Measurements from ENCODE around the gene DCAF4.

DCAF4 gene

GRCh38 chr14:72898448-72898847 lies 27.8 kb upstream of the DCAF4 start:
- no peak for DNase-seq

DNA sequence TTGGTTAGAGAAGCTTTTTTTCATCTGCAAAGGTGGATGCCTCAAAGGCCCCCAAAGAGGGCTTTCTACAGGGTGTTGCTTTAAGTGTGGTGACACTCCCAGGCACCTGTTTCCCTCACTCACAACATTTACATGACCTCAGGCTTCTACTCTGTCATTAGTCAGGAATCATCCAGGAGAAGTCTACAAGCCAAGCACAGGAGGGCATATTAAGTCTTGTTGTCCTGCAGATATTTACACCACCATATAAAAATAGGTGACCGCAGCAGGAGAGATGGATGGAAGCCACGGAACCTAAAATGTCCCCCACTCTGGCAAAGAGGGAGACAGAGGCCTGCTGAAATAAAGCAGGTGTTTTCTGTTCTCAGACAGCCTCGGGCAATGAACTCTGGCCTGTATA lies 24.9 kb upstream of the DCAF4 start:
- no peak for DNase-seq

DNA sequence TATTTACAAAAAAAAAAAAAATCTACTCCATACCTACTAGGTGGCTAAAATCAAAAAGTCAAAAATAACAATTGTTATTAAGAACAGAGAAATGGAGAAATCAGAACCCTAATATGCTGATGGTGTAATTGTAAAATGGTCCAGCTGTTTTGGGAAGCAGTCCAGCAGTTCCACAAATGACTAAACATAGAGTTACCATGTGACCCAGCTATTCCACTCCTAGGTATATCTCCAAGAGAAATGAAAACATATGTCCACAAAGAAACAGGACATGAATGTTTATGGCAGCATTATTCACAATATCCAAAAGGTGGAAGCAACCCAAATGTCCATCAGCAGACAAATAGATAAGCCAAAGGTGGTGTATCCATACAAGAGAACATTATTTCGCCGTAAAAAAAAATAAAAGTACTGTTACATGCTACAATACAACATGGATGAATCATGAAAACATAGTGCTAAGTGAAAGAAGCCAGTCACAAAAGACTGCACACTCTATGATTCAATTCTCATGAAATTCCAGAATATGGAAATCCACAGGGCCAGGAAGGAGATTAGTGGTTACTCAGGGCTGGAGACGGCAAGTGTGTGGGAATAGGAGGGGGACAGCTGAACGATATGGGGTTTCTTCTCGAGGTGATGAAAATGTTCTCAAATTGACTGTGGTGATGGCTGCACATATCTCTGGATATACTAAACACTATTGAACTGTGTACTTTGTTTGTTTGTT lies 23.3 kb upstream of the DCAF4 start:
- no peak for DNase-seq

GRCh38 chr14:72903716-72904115 lies 22.5 kb upstream of the DCAF4 start:
- DNase-seq = no peak

DNA sequence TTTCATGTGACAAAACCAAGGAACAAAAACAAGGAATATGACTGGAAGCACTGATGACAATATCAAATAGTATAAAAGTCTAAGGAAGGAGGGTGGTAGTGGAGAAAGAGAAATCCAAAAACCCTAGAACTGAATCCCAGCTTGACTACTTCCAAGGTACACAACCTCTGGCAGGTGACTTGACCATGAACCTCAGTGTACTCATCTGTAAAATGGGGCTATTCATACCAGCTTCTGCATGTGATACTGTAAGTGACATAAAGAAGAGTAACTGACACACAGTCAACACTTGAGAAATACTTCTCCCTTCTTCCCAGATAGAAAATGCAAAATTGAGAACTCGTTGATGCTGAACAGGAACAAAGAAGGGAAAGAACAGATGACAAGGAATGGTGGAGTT lies 22.0 kb upstream of the DCAF4 start:
- no peak for DNase-seq

DNA sequence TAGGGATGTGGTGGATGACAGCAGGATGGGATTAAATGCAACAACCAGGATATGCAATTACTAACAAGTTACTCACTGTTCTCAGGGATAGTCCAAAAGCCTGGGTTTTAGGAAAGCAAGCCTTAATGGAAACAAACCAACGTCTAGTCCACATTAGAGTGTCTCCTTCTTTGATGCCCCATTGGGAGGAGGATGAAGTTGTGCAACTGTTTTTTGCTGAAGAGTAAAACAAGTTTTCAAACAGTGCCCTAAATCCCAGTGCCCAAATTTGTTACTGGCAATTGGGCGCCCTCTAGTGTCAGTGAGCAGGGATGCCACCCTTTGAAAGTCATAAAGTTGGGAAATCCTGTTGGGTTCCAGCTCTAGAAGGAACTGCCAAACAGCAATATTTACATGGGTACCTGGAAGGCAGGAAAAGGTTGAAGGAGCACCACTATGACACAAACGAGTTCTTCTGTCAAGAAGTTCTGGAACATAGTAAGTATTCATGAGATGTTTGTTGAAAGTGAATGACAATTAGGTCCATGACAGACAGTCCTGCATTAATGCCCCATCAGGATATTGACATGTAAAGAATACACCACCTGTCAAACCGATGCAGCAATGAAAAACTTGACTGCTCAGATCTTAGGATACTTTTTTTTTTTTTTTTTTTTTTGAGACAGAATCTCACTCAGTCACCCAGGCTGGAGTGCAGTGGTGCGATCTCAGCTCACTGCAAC lies 21.3 kb upstream of the DCAF4 start:
- DNase-seq = peak; percentile 53

DNA sequence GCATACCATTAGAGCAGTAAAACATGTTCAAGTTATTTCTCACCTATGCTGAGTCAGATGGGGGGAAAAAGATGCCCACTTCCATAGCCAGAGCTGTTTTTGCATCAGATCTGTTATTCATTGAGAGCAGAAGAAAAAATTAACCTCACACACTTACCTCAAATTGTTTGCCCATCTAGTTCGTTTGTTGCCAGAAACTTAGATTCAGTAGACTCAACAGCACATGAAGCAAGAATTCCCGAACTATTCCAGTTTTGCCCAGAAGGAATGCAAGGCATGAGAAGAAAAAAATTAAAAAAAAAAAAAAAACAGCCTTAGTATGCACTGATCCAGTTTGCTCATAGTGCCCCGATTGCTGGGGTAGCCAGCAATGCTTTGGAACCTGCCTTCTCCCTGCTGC lies 19.9 kb upstream of the DCAF4 start:
- DNase-seq = no peak

DNA sequence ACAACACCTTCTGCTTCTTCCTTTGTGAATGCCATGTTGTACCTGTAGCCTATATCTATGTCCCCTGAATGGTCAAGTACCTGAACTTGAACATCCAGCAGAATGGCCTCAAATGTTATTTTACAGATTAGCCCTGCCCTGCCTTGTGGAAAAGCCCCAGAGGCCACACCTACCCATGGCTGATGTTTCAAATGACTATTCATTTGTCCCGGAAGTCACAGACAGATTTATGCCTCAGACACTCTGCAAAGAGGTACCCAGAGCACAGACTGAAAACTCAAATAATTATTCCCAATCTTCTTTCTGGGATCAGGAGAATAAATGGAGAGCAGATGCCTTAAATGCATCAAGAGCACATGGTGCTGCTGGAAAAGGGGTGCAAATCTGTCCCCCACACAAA lies 19.4 kb upstream of the DCAF4 start:
- no peak for DNase-seq

- no peak for DNase-seq
Observed at GRCh38 chr14:72907886-72908285, 18.4 kb upstream of the DCAF4 start.

- no peak for DNase-seq
Observed at GRCh38 chr14:72909163-72909562, 17.1 kb upstream of the DCAF4 start.

GRCh38 chr14:72913809-72914208 lies 12.5 kb upstream of the DCAF4 start:
- no peak for DNase-seq

DNA sequence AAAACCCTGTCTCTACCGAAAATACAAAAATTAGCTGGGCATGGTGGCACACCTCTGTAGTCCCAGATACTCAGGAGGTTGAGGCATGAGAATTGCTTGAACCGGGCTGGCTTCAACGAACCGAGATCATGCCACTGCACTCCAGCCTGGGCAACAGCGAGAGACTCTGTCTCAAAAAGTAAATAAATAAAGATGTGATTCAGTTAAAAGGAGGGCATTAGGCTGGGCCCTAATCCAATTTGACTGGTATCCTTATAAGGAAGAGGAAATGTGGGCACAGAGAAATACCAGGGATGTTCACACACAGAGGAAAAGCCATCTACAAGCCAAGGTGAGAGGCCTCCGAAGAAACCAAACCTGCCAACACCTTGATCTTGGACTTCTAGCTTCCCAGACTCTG lies 10.1 kb upstream of the DCAF4 start:
- DNase-seq = no peak

DNA sequence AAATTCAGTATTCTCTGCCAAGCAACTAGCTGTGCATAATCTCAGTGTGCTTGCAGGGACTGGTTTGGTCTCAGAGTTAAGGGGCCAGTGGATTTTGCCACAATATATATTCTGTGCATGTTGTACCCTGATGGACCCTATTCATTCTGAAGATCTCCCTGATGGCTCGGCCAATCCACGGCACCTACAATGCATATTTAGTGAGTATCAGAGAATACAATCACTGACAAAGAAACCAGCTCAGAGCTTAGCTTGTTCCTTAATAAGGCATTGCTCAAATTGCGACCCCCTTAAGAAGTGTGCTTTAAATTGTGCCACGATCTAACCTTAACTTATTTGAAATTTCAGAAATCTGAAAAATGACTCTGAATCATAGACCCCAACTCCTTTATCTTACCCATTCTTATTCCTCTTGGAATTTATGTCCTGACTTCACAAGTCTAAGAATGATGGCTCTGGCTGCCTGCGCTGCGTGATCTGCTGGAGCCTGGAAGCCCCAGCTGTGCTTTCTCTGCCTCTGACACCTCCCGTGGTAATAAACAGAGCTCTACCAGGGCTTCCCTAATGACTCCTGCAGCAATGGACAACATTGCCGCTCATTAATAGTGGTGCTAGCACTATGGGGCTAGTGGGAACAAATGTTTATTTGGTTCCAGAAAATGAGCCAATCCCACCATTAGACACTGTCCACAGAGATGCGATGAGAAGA lies 9.0 kb upstream of the DCAF4 start:
- DNase-seq = no peak

DNA sequence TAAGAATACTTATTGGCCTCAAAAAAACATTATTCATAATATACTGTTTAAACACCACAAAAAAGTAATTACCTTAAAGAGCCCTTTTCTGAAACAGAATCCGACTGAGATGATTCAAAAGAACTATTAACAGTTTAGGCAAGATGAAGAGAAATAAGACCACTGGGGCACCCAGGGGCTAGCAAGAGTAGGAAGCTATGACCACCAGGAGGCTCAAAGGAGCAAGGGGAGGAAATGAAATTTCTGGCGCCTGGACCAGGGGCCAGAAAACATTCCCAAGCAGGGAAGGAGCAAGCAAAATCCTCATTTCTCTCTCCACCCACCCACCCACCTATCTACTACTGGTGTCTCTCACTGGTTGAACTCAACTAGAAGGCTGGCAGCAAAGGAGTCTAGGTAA lies 6.3 kb upstream of the DCAF4 start:
- no peak for DNase-seq

DNA sequence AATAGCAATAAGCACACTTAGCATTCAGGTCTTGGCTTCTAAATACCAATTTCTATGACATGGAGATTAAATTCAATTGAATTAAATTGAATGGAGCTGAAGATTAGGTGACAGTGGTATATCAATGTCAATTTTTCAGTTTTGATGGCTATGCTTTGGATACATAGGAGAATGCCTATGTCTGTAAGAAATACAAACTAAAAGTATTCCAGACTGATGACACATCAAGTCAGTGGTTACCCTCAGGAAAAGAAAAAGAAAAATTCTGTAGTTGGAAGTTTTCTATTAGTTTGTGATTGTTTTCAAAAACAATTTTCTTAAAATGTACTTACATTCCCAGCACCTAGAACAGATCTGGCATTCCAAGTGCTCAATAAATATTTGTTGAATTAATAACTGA lies 4.9 kb upstream of the DCAF4 start:
- no peak for DNase-seq

GRCh38 chr14:72924337-72924736 lies 1.9 kb upstream of the DCAF4 start:
- no peak for DNase-seq

GRCh38 chr14:72925171-72925759 lies 999 bp upstream of the DCAF4 start:
- no peak for DNase-seq

DNA sequence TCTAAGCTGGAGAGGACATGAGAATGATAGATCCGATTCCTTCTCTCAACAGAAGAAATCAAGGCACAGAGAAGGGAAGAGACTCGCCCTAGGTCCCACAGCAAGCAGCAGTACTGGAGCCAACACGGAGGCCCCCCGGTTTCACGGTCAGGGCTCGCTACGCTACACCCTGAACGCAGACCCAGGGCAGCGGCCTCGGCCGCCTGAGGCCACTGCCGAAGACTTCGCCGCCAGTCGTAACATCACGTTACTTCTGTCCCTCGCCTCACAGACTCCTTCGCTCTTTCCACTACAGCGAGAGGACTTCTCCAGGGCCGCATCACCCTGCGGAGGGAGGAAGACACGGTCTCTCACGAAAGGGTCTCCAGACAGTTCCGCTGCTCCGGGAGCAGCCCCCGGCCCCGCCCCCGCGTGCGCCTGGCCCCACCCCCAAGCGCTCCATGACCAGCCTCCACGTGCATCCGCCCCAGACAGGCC lies 411 bp upstream of the DCAF4 start:
- no peak for DNase-seq

DNA sequence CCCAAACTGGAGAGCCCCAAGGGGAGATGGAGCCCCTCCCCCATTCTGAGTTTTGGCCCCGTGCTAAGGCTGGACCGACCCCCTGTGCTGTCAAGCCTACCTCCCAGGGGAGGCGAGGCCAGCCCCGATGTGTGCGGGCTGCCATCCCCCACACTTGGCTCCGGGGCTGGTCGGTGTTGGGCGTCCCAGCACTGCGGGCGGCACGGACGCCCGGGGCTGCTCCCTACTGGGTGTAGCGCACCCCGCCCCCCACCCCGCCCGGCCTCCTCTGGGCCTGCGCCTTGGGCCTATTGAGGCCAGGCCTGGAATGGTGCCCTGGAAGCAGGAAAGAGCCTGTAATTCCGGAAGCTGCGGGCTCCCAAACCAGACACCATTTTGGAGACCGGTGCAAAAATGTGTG lies 2.6 kb downstream of the DCAF4 start:
- DNase-seq = no peak

DNA sequence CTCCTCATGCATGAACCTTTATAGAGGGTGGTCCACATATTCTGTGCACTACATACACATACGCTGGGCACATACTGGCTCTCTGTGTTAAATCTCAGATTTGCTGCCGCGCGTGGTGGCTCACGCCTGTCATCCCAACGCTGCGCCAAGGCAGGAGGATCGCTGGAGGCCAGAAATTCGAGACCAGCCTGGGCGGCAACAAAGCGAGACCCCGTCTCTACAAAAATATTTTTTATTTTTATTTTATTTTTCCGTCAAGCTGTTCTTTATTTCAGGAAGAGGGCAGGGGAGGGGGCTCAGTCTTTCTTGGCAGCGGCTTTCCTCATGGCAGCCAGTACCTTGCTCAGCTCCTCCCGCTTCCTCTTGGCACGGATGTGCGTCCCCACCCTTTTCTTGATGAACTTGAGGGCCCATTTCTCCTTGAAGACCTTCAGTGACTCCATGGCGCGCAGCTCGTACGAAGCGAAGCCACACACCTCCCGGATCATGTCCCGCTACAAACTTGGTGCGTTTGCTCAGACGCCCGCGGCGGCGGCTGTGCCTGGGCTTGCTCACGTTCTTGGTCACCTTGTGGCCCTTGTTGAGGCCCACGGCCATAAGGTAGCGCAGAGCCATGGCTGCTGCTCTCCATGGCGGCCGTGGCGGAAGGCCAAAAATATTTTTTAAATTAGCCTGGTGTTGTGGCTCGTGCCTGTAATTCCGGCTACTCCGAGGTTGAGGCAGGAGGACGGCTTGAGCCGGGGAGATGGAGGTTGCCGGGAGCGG lies 3.2 kb downstream of the DCAF4 start:
- DNase-seq = no peak

DNA sequence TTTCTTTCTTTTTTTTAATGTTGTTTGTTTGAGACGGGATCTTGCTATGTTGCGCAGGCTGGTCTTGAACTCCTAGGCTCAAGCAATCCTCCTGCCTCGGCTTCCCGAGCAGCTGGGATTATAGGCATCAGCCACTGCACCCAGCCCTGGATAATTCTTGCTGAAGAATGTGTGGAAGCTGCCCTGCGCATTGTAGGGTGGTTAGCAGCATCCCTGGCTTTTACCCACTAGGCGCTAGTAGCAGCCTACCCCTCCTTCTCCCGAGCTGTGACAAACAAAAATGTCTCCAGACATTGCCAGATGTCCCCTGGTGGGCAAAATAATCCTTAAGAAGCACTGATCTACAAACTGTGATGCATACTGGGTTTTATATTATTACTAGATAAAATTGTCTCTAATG lies 6.6 kb downstream of the DCAF4 start:
- no peak for DNase-seq

GRCh38 chr14:72939630-72940029 lies 13.4 kb downstream of the DCAF4 start:
- DNase-seq = no peak
